ENCODE measurements around the gene SKAP2. TPM values are rescaled to one million over a fixed set of nuclear protein-coding genes. Genes with fewer than 3 reads are reported as not detected.

The SKAP2 gene
- total RNA-seq, 1 experiment from 2014 or later = 3.2 TPM

- Histone ChIP-seq H3K23me2 (ENCODE audit: insufficient read length, low read depth, low read length, poor library complexity, severe bottlenecking) (peaks cover 7% of the 10 kb centered on the region), H3T11ph (ENCODE audit: low read length) (no peak overlapping the region), H3K4me2 (ENCODE audit: insufficient read depth, insufficient read length, low read length) (no peak overlapping the region), H3K4ac (ENCODE audit: low read depth, low read length) (no peak overlapping the region), H2BK5ac (ENCODE audit: insufficient read length, low read length) (no peak overlapping the region), H3K23ac (ENCODE audit: insufficient read length, low read depth, low read length) (no peak overlapping the region), H3K56ac (ENCODE audit: insufficient read length, low read depth, low read length) (no peak overlapping the region), H3K9ac (ENCODE audit: extremely low read depth, insufficient read length, low read length) (no peak overlapping the region), H4K5ac (ENCODE audit: insufficient read length, low read depth, low read length) (no peak overlapping the region), H3K9me3 (ENCODE audit: control insufficient read depth, low read depth, low read length) (no peaks in the 10 kb centered on the region), H2AFZ (ENCODE audit: low read length) (no peak overlapping the region), H2BK12ac (ENCODE audit: insufficient read length, low read depth, low read length) (no peak overlapping the region), H4K91ac (ENCODE audit: insufficient read length, low read depth, low read length) (no peak overlapping the region), H2BK15ac (ENCODE audit: low read depth, low read length) (no peak overlapping the region), H3K79me2 (ENCODE audit: insufficient read depth, low read length) (no peaks in the 10 kb centered on the region), H3K27me3 (ENCODE audit: insufficient read depth, low read length) (peaks cover 8% of the 10 kb centered on the region; the same call in 1 of the 2 replicates), H3K14ac (ENCODE audit: insufficient read depth, low read length) (no peak overlapping the region), H3K18ac (ENCODE audit: insufficient read length, low read depth, low read length) (no peak overlapping the region), H2AK5ac (ENCODE audit: insufficient read length, low read length) (no peak overlapping the region), H2BK120ac (ENCODE audit: low read depth, low read length, poor library complexity, severe bottlenecking) (no peak overlapping the region), H2BK20ac (ENCODE audit: low read depth, low read length, poor library complexity, severe bottlenecking) (no peak overlapping the region), H3K4me1 (ENCODE audit: insufficient read depth, low read length) (peaks cover 6% of the 10 kb centered on the region; the same call in 1 of the 2 replicates), H4K20me1 (ENCODE audit: control insufficient read depth, insufficient read depth, insufficient read length) (peaks cover 3% of the 10 kb centered on the region), H3K27ac (ENCODE audit: insufficient read length, low read depth, low read length) (no peak overlapping the region), H4K8ac (replicated peaks; ENCODE audit: insufficient read length, low read depth, low read length) (no peak overlapping the region), H3K79me1 (ENCODE audit: insufficient read depth, low read depth, low read length, poor library complexity, severe bottlenecking) (no peaks in the 10 kb centered on the region)
- H3K27ac Mint-ChIP-seq = no peak overlapping the region
- peaks cover 85% of the 10 kb centered on the region for H3K27me3 Mint-ChIP-seq (ENCODE audit: low read depth)
- no CpG with 5 or more reads among the region's 1 CpG for WGBS (ENCODE audit: extremely low coverage, insufficient read length, low lambda C conversion rate)
- H3K36me3 Mint-ChIP-seq (ENCODE audit: insufficient read depth in 1 of 3, low read depth in 3 of 3) = no peaks in the 10 kb centered on the region
- H3K4me3 Mint-ChIP-seq = no peak overlapping the region
- no peak for TF ChIP-seq CTCF (conservative IDR thresholded peaks at IDR 0.05)
- H3K9me3 Mint-ChIP-seq = no peaks in the 10 kb centered on the region; a peak in 1 of 5 replicates
- H3K4me1 Mint-ChIP-seq = peaks cover 28 to 37% of the 10 kb centered on the region in 2 experiments
- no peak for DNase-seq
Observed at GRCh38 chr7:26861050-26861449, 3.3 kb downstream of the SKAP2 start.

Measured in H9 (cell line).